GM21528 (cell line): Measurements from ENCODE around the gene PPBP.
"Not testable (repeated sequence)": the region's sequence is repeated elsewhere in the genome, so short reads cannot be mapped to it uniquely, and the experiment has no call there.

Experiments used
- ATAC-seq: cut with Tn5 transposase; IDR thresholded peaks from one replicate; pipeline ENCODE4 v1.9.1; 2021; ENCODE audit warnings: mild to moderate bottlenecking, moderate library complexity; ENCODE audit not compliant: unreplicated experiment, low FRiP score

The PPBP gene

DNA sequence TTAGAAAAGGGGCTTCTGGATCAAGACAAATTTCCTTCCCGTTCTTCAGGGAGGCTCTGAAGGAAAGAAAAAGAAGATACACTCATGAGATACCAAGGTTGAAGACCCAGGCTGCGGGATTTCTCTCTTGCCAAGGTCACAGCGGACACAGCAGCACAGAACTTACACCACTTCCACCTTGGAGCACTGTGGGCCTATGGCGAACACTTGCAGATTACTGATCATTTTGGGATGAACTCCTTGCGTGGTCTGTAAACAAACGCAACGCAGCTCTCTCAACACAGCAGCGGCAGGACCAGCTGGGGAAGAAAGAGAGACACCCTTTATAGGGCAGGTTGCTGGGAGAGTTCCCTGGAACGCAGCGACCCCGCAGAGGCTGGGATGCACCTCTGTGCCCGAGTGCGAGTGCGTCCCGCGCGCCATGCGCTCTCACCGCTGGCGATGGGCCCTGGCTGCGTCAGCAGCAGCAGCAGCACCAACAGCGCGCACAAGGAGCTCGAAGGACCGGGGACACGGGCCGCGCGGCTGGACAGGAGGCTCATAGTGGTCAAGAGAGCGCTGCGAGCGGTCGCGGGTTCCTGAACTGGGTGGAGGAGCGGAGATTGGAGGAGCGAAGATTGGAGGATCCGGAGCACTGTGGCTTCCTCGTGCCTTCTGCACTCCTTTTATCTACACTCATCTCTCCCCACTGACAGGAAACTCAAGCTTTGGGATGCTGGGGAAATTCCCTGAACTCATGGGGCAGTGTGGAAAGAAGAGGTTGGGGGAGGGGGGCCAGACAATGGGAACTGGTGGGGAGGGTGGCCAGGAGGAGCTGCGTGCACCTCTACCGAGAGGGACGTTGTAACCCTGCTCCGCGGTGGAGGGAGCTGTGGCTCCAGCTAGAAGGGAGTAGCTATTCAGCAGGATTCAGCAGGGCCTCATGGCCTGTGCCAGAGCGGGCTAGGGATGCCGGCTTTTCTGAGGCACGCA is 10.3 kb upstream of the PPBP start, which contains the start of gene CXCL5:
TSS of gene CXCL5 (minus strand) at position 638 of the 972 bp plus-strand sequence. CDS start at position 542, 96 bp downstream.
- no peak for ATAC-seq

GRCh38 chr4:73992050-73992449 is 4.1 kb upstream of the PPBP start:
- no peak for ATAC-seq

DNA sequence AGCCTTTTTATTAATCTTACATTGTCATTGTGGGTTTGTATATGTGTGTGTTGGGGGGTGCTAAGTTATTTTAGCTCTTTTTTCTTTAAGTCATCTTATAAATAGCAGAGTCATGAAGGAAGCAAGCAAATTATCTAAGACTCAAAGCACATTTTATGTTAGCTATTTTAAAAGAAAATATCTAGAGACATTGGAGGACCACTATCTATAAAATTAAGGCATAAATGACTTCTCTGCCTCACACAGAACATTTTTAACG is 3.7 kb upstream of the PPBP start:
- no peak for ATAC-seq

- ATAC-seq: no peak
These were observed 3.2 kb upstream of the PPBP start for GRCh38 chr4:73990988-73991741.

- no peak for ATAC-seq
These were observed 1.9 kb upstream of the PPBP start for GRCh38 chr4:73989928-73990327.

DNA sequence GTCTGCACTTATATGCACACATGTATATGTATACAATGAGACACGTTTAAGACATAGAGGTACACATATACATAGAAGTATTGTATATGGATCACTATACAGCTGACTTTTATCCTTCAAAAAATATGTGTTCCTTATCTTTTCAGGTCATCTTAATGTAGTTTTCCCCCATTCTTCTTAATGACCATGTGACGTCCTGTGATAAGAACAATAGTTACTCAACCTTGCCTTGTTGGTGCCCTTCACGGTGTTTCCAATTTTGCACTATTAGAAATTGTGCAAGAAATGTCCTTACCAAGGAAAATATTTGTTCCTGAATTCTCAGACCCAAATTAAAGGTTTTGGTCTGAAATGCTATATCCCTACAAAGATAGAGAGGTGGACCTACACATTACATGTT is 1.0 kb upstream of the PPBP start:
- ATAC-seq: no peak

DNA sequence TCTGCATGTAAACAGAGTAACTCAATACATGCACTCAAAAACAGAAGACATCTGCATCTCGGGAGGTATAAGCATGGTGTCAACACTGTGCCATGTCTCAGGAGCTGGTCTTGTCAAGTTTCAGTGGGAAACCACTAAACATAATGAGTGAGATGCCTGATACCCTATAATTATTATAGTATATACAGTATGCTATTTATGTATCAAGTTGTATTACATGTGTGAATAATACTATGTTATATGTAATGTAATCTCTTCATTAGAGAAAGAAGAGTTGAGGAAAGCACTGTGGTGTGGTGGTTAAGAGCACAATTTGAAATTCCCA is 2.5 kb downstream of the PPBP start:
- no peak for ATAC-seq

- ATAC-seq: no peak
These were observed 3.1 kb downstream of the PPBP start for GRCh38 chr4:73984736-73985527.

DNA sequence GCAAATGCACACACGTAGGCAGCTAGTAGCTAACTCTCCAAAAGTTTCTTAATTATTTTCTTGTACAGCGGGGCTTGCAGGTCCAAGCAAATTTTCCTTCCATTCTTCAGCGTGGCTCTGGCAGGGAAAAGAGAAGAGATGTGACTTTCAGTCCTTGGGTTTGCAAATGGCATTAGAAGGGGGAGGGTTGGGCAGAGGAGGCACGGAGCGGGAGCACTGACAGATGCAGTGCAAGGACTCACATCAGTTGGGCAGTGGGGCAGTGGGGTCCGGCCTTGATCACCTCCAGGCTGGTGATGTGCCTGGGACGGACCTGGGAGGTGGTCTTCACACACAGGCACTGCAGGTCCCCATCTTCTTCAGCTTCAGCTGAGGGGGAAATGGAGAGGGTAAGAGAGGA is 6.8 kb downstream of the PPBP start:
- not testable (repeated sequence) for ATAC-seq

DNA sequence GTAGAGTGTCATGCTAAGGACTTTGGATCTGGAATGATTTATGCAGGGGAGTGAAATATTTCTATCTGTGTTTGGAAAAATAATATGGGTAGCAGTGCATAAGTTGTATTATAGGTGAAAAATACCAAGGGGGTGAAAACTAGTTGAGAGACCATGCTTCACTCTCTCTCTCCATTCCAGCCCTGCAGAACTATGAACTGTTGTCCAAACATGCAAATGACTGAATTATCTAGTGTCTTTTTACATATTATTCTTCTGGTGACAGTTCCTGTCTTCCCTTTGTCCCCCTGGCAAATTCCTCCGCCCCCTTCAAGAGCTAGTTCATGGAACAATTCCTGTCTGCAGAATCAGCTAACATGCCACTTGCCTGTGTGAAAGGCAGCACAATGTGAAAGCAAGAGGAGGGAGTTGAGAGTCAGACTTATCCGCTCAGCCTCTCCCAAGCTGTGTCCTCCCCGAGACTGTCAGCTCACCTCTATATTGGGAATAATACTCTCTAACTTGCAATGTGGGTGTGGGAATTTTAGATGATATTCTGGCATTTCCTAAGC is 8.5 kb downstream of the PPBP start:
- ATAC-seq: no peak

DNA sequence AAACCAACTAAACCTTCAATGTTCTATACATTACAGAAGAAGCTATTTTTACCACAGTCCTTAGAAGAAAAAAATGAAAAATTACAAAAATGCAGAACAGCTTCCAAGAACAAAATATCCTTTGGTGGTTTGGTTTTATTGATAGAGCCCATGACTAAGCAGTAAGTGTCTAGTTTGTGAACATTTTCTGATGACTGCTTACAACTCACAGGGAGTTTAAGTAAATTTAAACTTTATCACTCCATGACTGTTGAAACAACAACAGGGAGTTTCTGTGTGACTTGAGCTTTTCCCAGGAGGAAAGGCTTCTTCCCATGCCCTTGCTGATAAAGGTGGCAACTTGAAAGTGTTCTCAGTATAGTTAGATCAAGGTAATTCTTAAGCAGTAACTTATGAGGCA is 9.1 kb downstream of the PPBP start:
- no peak for ATAC-seq

DNA sequence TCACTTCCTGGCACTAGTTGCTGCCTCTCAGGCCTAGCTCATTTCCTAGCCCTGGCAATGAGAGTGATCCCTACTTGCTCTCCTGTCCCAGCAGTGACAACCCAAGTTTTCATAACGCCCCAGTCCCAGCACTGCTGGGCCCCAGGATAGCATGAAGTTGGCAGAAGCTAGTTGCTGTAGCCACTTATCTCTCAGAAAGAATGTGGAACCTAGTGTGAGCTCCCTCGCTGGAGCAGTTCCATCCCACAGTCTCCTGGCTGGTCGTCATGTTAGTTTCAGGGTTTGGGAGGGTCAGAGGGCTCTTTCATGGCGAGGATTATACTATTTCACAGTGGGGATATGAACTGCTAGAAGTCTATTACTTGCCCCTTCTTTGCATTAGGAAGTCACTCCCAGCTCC is 11.3 kb downstream of the PPBP start:
- ATAC-seq: no peak

DNA sequence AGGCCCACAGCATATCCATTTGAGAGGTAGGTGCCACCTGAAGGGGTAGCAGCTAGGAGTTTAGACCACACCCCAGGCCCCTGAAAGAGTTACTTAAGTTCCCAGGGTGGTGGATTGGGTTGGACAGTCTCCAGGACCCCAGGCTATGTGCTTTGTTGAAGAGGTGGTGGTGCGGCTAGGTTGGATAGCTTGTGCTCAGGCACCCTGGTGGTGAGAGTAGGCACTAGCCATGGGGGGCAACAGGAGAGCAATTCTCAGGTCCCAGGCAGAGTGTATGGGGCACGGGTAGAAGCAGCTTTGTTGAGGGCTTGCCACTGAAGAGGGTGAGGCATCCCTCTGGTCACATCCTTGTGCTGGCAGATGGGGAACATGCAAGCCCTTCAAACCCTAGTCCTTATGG is 11.8 kb downstream of the PPBP start:
- ATAC-seq: no peak

DNA sequence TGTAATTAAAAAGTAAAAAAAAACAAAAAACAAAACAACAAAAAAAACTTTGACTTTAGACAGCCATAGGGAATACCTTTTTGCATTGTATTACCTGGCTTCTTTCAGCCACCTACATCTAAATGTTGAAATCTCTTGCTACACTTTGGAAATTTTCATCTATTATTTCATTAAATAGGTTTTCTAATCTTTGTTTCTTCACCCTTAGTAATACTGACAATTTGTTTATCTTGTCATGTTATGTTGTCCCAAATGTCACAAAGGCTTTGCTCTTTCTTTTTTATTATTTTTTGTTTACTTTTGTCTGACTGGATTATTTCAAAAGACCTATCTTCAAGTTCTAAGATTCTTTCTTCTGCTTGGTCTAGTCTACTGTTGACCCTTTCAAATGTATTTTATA is 13.6 kb downstream of the PPBP start:
- no peak for ATAC-seq

DNA sequence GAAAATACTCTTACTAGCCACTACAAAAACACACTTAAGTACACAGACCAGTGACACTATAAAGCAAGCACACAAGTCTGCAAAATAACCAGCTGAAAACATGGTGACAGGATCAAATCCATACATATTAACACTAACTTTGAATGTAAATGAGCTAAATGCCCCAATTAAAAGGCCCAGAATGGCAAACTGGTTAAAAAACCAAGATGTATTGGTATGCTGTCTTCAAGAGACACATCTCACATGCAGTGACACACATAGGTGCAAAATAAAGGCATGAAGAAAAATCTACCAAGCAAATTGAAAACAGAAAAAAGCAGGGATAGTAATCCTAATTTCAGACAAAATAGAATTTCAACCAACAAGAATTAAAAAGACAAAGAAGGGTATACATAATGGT is 17.0 kb downstream of the PPBP start:
- no peak for ATAC-seq

GRCh38 chr4:73970011-73970410 is 18.0 kb downstream of the PPBP start:
- no peak for ATAC-seq

DNA sequence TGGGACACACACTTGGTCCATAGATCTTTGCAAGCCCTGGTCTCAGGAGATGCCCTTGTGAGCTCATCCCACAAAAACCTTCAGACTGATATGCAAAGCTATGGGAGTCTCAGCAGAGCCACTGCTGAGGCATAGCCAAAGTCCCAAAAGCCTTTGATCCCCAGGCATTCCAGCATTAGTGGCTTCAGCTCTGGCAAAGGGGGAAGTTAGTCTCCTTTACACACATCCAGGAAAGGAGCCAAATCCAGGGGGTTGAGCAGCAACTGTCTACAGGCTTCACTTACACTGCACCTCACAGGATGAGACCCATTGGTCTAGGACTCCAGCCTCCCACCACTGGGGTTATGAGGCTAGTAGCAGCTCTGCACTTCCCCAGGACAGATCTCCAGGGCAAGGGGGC is 20.1 kb downstream of the PPBP start:
- no peak for ATAC-seq

GRCh38 chr4:73964862-73965611 is 23.0 kb downstream of the PPBP start:
- ATAC-seq: no peak

GRCh38 chr4:73962724-73963123 is 25.3 kb downstream of the PPBP start:
- no peak for ATAC-seq

DNA sequence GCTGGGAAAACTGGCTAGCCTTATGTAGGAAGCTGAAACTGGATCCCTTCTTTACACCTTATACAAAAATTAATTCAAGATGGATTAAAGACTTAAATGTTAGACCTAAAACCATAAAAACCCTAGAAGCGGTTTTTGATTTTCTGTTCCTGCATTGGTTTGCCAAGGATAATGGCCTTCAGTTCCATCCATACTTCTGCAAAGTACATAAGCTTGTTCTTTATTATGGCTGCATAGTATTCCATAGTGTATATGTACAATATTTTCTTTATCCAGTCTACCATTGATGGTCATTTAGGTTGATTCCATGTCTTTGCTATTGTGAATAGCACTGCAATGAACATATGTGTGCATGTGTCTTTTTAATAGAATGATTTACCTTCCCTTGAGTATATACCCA is 28.9 kb downstream of the PPBP start:
- ATAC-seq: not testable (repeated sequence)
